Keratinocyte (primary cell): ENCODE measurements around the gene BANF2. TPM values are rescaled to one million over a fixed set of nuclear protein-coding genes. Genes with fewer than 3 reads are reported as not detected.

ENCODE experiments used
- DNase-seq: peaks from one replicate; pipeline ENCODE4 v3.0.0-alpha.2; 2011; ENCODE audit warnings: low read depth, missing footprints, low spot score
- FAIRE-seq: peaks from 2 replicates; lab custom pipeline; 2011; peaks lifted over from hg19 to GRCh38; lab: Jason Lieb, UNC
- H2AFZ ChIP-seq: 2 replicates; pipeline ENCODE4 v1.6.0; 2012; ENCODE audit warnings: low read length, control low read depth, inconsistent platforms; ENCODE audit not compliant: control insufficient read depth
- H3K27ac ChIP-seq: 2 replicates; pipeline ENCODE4 v1.5.1; 2011; ENCODE audit warnings: low read length; ENCODE audit not compliant: control insufficient read depth, insufficient read depth
- H3K27me3 ChIP-seq: 3 replicates; pipeline ENCODE4 v1.6.0; 2011; ENCODE audit warnings: low read length; ENCODE audit not compliant: control insufficient read depth, insufficient read depth; ENCODE audit errors: extremely low read depth
- H3K36me3 ChIP-seq, 2 experiments: 2 replicates in 1 of 2; 3 replicates in 1 of 2; pipeline ENCODE4 v1.5.1; 2011; ENCODE audit warnings: low read length in 2 of 2, mild to moderate bottlenecking in 1 of 2; ENCODE audit not compliant: control insufficient read depth in 2 of 2, insufficient read depth in 2 of 2; ENCODE audit errors: extremely low read depth in 1 of 2
- H3K4me1 ChIP-seq: 3 replicates; pipeline ENCODE4 v1.5.1; 2011; ENCODE audit warnings: low read length; ENCODE audit not compliant: control insufficient read depth, insufficient read depth; ENCODE audit errors: extremely low read depth
- H3K4me2 ChIP-seq: 3 replicates; pipeline ENCODE4 v1.6.0; 2011; ENCODE audit warnings: low read depth, low read length; ENCODE audit not compliant: control insufficient read depth, insufficient read depth; ENCODE audit errors: extremely low read depth
- H3K4me3 ChIP-seq, 3 experiments: fragments of 200-600 bp in 1 of 3; sonication (generic) in 1 of 3; 2 replicates in 2 of 3; 3 replicates in 1 of 3; pipeline ENCODE4 v1.5.1; 2011 to 2016; ENCODE audit warnings: low read length in 3 of 3, mild to moderate bottlenecking in 3 of 3, control low read depth in 2 of 3, inconsistent platforms in 1 of 3, low read depth in 1 of 3, mixed read lengths in 1 of 3, mixed run types in 1 of 3, moderate library complexity in 1 of 3; ENCODE audit not compliant: control insufficient read depth in 2 of 3, insufficient read depth in 2 of 3; ENCODE audit errors: extremely low read depth in 1 of 3
- H3K79me2 ChIP-seq: 2 replicates; pipeline ENCODE4 v1.6.0; 2012; ENCODE audit warnings: low read length; ENCODE audit not compliant: control insufficient read depth, insufficient read depth
- H3K9ac ChIP-seq: 3 replicates; pipeline ENCODE4 v1.6.0; 2011; ENCODE audit warnings: low read length; ENCODE audit not compliant: control insufficient read depth, insufficient read depth; ENCODE audit errors: extremely low read depth
- H3K9me1 ChIP-seq: 3 replicates; pipeline ENCODE4 v1.6.0; 2011; ENCODE audit warnings: low read length; ENCODE audit not compliant: control insufficient read depth, insufficient read depth; ENCODE audit errors: extremely low read depth
- H3K9me3 ChIP-seq: 2 replicates; pipeline ENCODE4 v1.5.1; 2012; ENCODE audit warnings: low read depth, low read length; ENCODE audit not compliant: control insufficient read depth
- H4K20me1 ChIP-seq: 3 replicates; pipeline ENCODE4 v1.6.0; 2011; ENCODE audit warnings: low read length; ENCODE audit not compliant: control insufficient read depth, insufficient read depth; ENCODE audit errors: extremely low read depth
- EZH2 ChIP-seq: IDR thresholded peaks from one replicate; pipeline ENCODE4 v1.6.1; 2012; ENCODE audit warnings: inconsistent platforms, mild to moderate bottlenecking, low read length, moderate library complexity
- dilution Hi-C: fragments of 300-500 bp; cut with MboI; formaldehyde crosslinking; loops from one replicate; pipeline ENCODE4 v1.7.0; 2020; ENCODE audit warnings: low sequenced_read_pairs; ENCODE audit not compliant: extremely low pct_ligation_motif_present
- polyA plus RNA-seq, 5 experiments: library from polyadenylated mRNA; depleted of rRNA in 3 of 5; stranded (reverse) in 3 of 5; stranded (forward) in 1 of 5; unstranded in 1 of 5; fragments of >200 nt; gene quantifications; 1 replicate in 1 of 5; 2 replicates in 3 of 5; 3 replicates in 1 of 5; pipeline versions ENCODE4 v1.2.1 to v1.2.3, GENCODE V29; 2011 to 2012; ENCODE audit warnings: missing spikeins in 2 of 5, low read depth in 1 of 5, low replicate concordance in 1 of 5
- TF ChIP-seq, protein P1 (sequence below), 3 experiments: IDR thresholded peaks in 1 of 3; conservative IDR thresholded peaks in 1 of 3; optimal IDR thresholded peaks in 1 of 3; 2 replicates in 2 of 3; 3 replicates in 1 of 3; pipeline versions ENCODE3 to v1.5.1; 2011; ENCODE audit warnings: low read length in 3 of 3, mild to moderate bottlenecking in 3 of 3, moderate library complexity in 2 of 3, control low read depth in 1 of 3, inconsistent platforms in 1 of 3; ENCODE audit not compliant: insufficient read depth in 2 of 3; ENCODE audit errors: extremely low read depth in 1 of 3

Gene BANF2
- polyA plus RNA-seq, 1 donor (not counting 4 experiments of a cell fraction or from before 2014, with no cell fraction given): not detected

DNA sequence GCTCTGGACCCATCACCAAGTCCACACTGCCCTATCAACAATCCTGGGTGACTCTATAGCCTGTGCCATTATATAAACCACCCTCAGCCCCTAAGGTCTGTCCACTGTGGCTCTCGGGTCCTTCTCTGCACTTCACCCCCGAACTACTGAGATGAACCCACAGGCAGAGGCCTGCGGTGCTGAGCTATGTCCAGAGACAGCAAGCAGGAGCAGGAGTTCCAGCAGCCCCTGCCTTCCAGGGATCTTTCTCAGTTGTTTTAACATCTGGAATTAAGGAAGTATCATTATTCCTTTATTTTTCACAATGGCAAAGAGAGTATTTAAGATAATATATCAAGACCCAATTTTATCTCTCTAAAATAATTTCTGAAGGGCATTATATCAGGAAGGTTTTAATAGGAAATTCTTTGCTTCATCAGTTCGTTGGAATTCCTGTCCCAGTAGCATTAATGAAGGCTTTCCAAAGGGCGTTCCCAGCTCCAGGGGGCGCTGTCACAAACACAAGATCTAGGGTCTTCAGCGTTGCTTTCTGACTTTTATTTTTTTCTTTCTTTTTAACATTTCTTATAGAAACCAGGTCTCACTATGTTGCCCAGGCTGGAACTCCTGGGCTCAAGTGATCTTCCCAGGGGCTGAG, 45.0 kb upstream of the BANF2 start:
- Histone ChIP-seq H3K9ac (no peak overlapping the region), H3K9me1 (peaks cover 2% of the 10 kb centered on the region), H3K4me1 (peaks cover 2% of the 10 kb centered on the region), H3K36me3 (peaks cover 25 to 31% of the 10 kb centered on the region in 2 experiments), H3K9me3 (no peaks in the 10 kb centered on the region), H4K20me1 (peaks cover 9% of the 10 kb centered on the region), H3K4me3 (no peak overlapping the region), H3K4me2 (no peak overlapping the region), H2AFZ (no peak overlapping the region), H3K27ac (no peak overlapping the region), H3K27me3 (no peaks in the 10 kb centered on the region), H3K79me2 (peaks cover 51% of the 10 kb centered on the region)
- dilution Hi-C loops: no loop called here
- FAIRE-seq (no peak), DNase-seq (no peak)
- TF ChIP-seq EZH2: no peak
- TF ChIP-seq, protein P1, sequence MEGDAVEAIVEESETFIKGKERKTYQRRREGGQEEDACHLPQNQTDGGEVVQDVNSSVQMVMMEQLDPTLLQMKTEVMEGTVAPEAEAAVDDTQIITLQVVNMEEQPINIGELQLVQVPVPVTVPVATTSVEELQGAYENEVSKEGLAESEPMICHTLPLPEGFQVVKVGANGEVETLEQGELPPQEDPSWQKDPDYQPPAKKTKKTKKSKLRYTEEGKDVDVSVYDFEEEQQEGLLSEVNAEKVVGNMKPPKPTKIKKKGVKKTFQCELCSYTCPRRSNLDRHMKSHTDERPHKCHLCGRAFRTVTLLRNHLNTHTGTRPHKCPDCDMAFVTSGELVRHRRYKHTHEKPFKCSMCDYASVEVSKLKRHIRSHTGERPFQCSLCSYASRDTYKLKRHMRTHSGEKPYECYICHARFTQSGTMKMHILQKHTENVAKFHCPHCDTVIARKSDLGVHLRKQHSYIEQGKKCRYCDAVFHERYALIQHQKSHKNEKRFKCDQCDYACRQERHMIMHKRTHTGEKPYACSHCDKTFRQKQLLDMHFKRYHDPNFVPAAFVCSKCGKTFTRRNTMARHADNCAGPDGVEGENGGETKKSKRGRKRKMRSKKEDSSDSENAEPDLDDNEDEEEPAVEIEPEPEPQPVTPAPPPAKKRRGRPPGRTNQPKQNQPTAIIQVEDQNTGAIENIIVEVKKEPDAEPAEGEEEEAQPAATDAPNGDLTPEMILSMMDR (optimal IDR thresholded peaks at IDR 0.05 in 1 of 3, IDR thresholded peaks at IDR 0.05 in 1 of 3, conservative IDR thresholded peaks at IDR 0.05 in 1 of 3; ENCODE audit: extremely low read depth in 1 of 3, insufficient read depth in 2 of 3, low read length in 3 of 3): peak; percentile 51 to 54 (median 51)

DNA sequence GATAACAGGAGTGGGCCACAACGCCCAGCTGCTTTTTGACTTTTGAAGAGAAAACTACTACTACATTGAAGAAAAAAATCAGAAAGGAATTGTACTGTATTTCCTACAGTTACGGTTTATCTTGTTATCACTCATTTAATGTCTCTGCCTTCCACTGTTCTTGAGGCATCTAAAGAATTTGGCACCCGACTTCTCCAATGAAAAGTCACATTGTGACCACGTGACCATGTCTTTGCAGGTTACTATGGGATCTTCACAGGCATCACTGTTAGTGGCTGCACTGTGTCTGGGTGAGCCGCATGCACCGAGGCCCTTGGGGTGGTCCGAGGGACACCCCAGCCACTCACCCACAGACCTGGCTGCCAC, 44.5 kb upstream of the BANF2 start:
- H3K4me2 ChIP-seq: no peak overlapping the region
- H3K36me3 ChIP-seq: peaks cover 30 to 33% of the 10 kb centered on the region in 2 experiments
- no peak overlapping the region for H2AFZ ChIP-seq
- H3K9me1 ChIP-seq: peaks cover 2% of the 10 kb centered on the region
- no peak overlapping the region for H3K9ac ChIP-seq
- TF ChIP-seq, protein P1 (optimal IDR thresholded peaks at IDR 0.05 in 1 of 3, IDR thresholded peaks at IDR 0.05 in 1 of 3, conservative IDR thresholded peaks at IDR 0.05 in 1 of 3; ENCODE audit: extremely low read depth in 1 of 3, insufficient read depth in 2 of 3, low read length in 3 of 3): no peak
- no peak for TF ChIP-seq EZH2
- no peak overlapping the region for H3K4me3 ChIP-seq
- H3K79me2 ChIP-seq: peaks cover 52% of the 10 kb centered on the region
- H3K4me1 ChIP-seq: peaks cover 2% of the 10 kb centered on the region
- no peaks in the 10 kb centered on the region for H3K27me3 ChIP-seq
- DNase-seq (no peak), FAIRE-seq (no peak)
- no peaks in the 10 kb centered on the region for H3K9me3 ChIP-seq
- no peak overlapping the region for H3K27ac ChIP-seq
- dilution Hi-C loops: no loop called here
- peaks cover 9% of the 10 kb centered on the region for H4K20me1 ChIP-seq
